PC-3 (cell line): ENCODE results near the gene MEX3A. TPM values are rescaled to one million over a fixed set of nuclear protein-coding genes. Genes with fewer than 3 reads are reported as not detected.

ENCODE experiments used
- ATAC-seq: fragments of 200-7000 bp; cut with Tn5 transposase; 2 replicates; pipeline ENCODE4 v1.9.1; 2020; ENCODE audit warnings: mild to moderate bottlenecking, moderate library complexity
- BruUV-seq: library from RNA; stranded (reverse); fragments of 400-500 nt; replicated peaks from 2 replicates; lab custom pipeline; 2021; lab: Mats Ljungman, UMichigan
- CTCF ChIA-PET: fragments of 300-600 bp; sonication (Branson Sonifier 250); formaldehyde crosslinking; loops from one replicate; lab custom pipeline; 2022; ENCODE audit warnings: antibody characterized with exemption; lab: Charles Lee
- POLR2A ChIA-PET: fragments of 300-600 bp; sonication (Branson Sonifier 250); formaldehyde crosslinking; loops from one replicate; lab custom pipeline; 2022; ENCODE audit warnings: antibody characterized with exemption; ENCODE audit not compliant: unreplicated experiment; lab: Charles Lee
- DNase-seq: peaks from one replicate; pipeline ENCODE4 v3.0.0-alpha.2; 2015
- H2AFZ ChIP-seq: fragments of 300-600 bp; sonication (generic); 2 replicates; pipeline ENCODE4 v1.6.0; 2016; ENCODE audit warnings: antibody characterized with exemption, low read length
- H3F3A ChIP-seq: fragments of 300-600 bp; sonication (generic); one replicate; pipeline ENCODE4 v1.6.0; 2017; ENCODE audit warnings: antibody characterized with exemption, low read length, control low read depth, mild to moderate bottlenecking; ENCODE audit not compliant: unreplicated experiment
- H3K27ac ChIP-seq: fragments of 300-600 bp; sonication (generic); 2 replicates; pipeline ENCODE4 v1.5.1; 2016; ENCODE audit warnings: mild to moderate bottlenecking, low read length
- H3K27me3 ChIP-seq: fragments of 300-600 bp; sonication (generic); 2 replicates; pipeline ENCODE4 v1.6.1; 2016; ENCODE audit warnings: low read length, mixed read lengths
- H3K36me3 ChIP-seq: fragments of 300-600 bp; sonication (generic); 2 replicates; pipeline ENCODE4 v1.6.1; 2016; ENCODE audit warnings: low read depth, mixed run types, low read length, mixed read lengths
- H3K4me1 ChIP-seq: fragments of 300-600 bp; sonication (generic); 2 replicates; pipeline ENCODE4 v1.5.1; 2016; ENCODE audit warnings: low read length; ENCODE audit not compliant: insufficient read depth
- H3K4me2 ChIP-seq: fragments of 300-600 bp; sonication (generic); 2 replicates; pipeline ENCODE4 v1.6.0; 2016; ENCODE audit warnings: low read length
- H3K4me3 ChIP-seq: fragments of 300-600 bp; sonication (generic); 2 replicates; pipeline ENCODE4 v1.5.1; 2016; ENCODE audit warnings: mild to moderate bottlenecking, low read length, mixed read lengths
- H3K79me2 ChIP-seq: fragments of 300-600 bp; sonication (generic); 2 replicates; pipeline ENCODE4 v1.6.1; 2017; ENCODE audit warnings: low read length, mixed read lengths
- H3K9ac ChIP-seq: fragments of 300-600 bp; sonication (generic); 2 replicates; pipeline ENCODE4 v1.6.0; 2016; ENCODE audit warnings: mild to moderate bottlenecking, low read length
- H3K9me2 ChIP-seq: fragments of 300-600 bp; sonication (generic); replicated peaks from 2 replicates; pipeline ENCODE4 v1.6.1; 2016; ENCODE audit warnings: mixed run types, low read length, mixed read lengths
- H3K9me3 ChIP-seq: fragments of 300-600 bp; sonication (generic); 2 replicates; pipeline ENCODE4 v1.6.1; 2016; ENCODE audit warnings: low read length, mixed read lengths
- H4K20me1 ChIP-seq: fragments of 300-600 bp; sonication (generic); 2 replicates; pipeline ENCODE4 v1.6.1; 2016; ENCODE audit warnings: low read length, mixed read lengths
- EZH2 ChIP-seq: fragments of 300-600 bp; sonication (generic); IDR thresholded peaks from one replicate; pipeline ENCODE4 v1.6.1; 2017; ENCODE audit warnings: antibody characterized with exemption, mild to moderate bottlenecking, low read length; ENCODE audit not compliant: unreplicated experiment
- EZH2phosphoT487 ChIP-seq: fragments of 300-600 bp; sonication (generic); IDR thresholded peaks from 2 replicates; pipeline ENCODE4 v1.6.1; 2018; ENCODE audit warnings: mild to moderate bottlenecking, antibody characterized with exemption, low read length, borderline replicate concordance
- intact Hi-C: fragments of 100-400 bp; cut with micrococcal nuclease; formaldehyde crosslinking; loops from 2 replicates; pipeline ENCODE4 v1.9.0; 2023
- total RNA-seq: library from RNA; depleted of rRNA; stranded (reverse); fragments of >200 nt; gene quantifications from 2 replicates; pipeline ENCODE4 v1.2.3, GENCODE V29; 2014
- TF ChIP-seq, protein P1 (sequence below): fragments of 300-600 bp; sonication (generic); conservative IDR thresholded peaks from 2 replicates; pipeline ENCODE4 v1.5.1; 2017; ENCODE audit warnings: antibody characterized with exemption, low read depth, mild to moderate bottlenecking, low read length

MEX3A gene
- total RNA-seq, 1 experiment from 2014 or later: 12.9 TPM

- intact Hi-C loops: loop anchor here (1.0 to 5.0 kb wide), 2 partner anchors 64 to 128 kb away; no protein-coding TSS in a partner anchor
- peaks cover 7% of the 10 kb centered on the region; the same call in 1 of the 2 replicates for H3K4me1 ChIP-seq
- H4K20me1 ChIP-seq: no peaks in the 10 kb centered on the region
- ChIA-PET CTCF (interaction anchor here (0.5 to 1.3 kb wide), 6 partner anchors 25 to 1329 kb away, joined by 3 to 14 read pairs (median 6); no protein-coding TSS in a partner anchor), POLR2A (no interaction called here)
- H3K79me2 ChIP-seq: peaks cover 5% of the 10 kb centered on the region
- no peak overlapping the region for H3K4me3 ChIP-seq
- H3K27me3 ChIP-seq: no peaks in the 10 kb centered on the region
- BruUV-seq: no TSS peak
- H3K9ac ChIP-seq: no peak overlapping the region
- H3K9me3 ChIP-seq: no peaks in the 10 kb centered on the region
- TF ChIP-seq, protein P1, sequence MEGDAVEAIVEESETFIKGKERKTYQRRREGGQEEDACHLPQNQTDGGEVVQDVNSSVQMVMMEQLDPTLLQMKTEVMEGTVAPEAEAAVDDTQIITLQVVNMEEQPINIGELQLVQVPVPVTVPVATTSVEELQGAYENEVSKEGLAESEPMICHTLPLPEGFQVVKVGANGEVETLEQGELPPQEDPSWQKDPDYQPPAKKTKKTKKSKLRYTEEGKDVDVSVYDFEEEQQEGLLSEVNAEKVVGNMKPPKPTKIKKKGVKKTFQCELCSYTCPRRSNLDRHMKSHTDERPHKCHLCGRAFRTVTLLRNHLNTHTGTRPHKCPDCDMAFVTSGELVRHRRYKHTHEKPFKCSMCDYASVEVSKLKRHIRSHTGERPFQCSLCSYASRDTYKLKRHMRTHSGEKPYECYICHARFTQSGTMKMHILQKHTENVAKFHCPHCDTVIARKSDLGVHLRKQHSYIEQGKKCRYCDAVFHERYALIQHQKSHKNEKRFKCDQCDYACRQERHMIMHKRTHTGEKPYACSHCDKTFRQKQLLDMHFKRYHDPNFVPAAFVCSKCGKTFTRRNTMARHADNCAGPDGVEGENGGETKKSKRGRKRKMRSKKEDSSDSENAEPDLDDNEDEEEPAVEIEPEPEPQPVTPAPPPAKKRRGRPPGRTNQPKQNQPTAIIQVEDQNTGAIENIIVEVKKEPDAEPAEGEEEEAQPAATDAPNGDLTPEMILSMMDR: no peak
- TF ChIP-seq EZH2phosphoT487 (no peak), EZH2 (no peak)
- DNase-seq (no peak), ATAC-seq (no peak)
- no peak overlapping the region for H3K4me2 ChIP-seq
- H3K9me2 ChIP-seq: no peaks in the 10 kb centered on the region
- no peaks in the 10 kb centered on the region for H3K36me3 ChIP-seq
- no peak overlapping the region for H3K27ac ChIP-seq
- H3F3A ChIP-seq: no peaks in the 10 kb centered on the region
- H2AFZ ChIP-seq: no peak overlapping the region
Measured at GRCh38 chr1:156065871-156066270, 16.4 kb downstream of the MEX3A start.

DNA sequence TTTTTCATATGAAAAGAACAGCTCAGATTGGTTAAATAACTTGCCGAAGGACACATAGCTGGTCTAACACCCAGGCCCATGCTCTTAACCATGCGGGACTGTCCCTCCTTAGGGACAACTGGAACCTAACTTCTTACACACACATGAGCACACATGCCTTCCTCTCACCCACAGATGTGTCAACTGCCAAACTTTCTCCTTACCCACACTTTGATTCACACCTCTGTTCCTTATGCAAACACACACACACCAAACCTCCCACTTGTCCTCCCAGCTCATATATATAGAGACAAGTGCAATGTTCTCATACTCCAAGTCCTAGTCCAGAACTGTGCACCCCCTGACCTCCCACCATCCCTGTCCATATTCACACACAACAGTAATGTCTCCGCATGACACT lies 17.1 kb downstream of the MEX3A start:
- Histone ChIP-seq H3K9ac (no peak overlapping the region), H3K4me3 (no peak overlapping the region), H3K27me3 (no peaks in the 10 kb centered on the region), H3K27ac (no peak overlapping the region), H4K20me1 (no peaks in the 10 kb centered on the region), H3K4me1 (peaks cover 10% of the 10 kb centered on the region; the same call in 1 of the 2 replicates), H3F3A (no peaks in the 10 kb centered on the region), H3K9me3 (no peaks in the 10 kb centered on the region), H3K36me3 (no peaks in the 10 kb centered on the region), H3K4me2 (no peak overlapping the region), H3K9me2 (no peaks in the 10 kb centered on the region), H2AFZ (no peak overlapping the region), H3K79me2 (peaks cover 5% of the 10 kb centered on the region)
- ChIA-PET POLR2A (no interaction called here), CTCF (interaction anchor here (0.5 kb wide), 1 partner anchor 1328 kb away, joined by 5 read pairs; no protein-coding TSS in a partner anchor)
- no TSS peak for BruUV-seq
- DNase-seq (no peak), ATAC-seq (no peak)
- intact Hi-C loops: loop anchor here (5.0 kb wide), 1 partner anchor 63 kb away; no protein-coding TSS in a partner anchor
- TF ChIP-seq EZH2phosphoT487: no peak
- no peak for TF ChIP-seq EZH2
- TF ChIP-seq, protein P1: no peak

DNA sequence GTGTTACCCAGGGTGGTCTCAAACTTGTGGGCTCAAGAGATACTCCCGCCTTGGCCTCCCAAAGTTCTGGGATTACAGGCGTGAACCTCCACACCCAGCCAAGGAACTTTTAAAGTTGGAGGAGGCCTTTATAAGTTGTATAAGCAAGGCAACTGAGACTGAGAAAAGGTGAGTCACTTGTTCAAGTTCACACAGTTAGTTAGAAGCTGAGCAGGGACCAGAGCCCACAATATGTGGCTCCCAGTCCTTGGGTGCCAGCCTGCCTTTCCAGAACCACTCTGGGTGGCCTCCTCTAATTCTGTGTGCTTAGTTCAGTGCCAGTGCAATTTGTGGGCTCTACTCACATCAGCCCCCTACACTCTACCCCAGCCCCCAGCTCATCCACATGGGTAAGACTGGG lies 17.6 kb downstream of the MEX3A start:
- intact Hi-C loops: loop anchor here (5.0 kb wide), 1 partner anchor 62 kb away; no protein-coding TSS in a partner anchor
- DNase-seq: no peak
- no peaks in the 10 kb centered on the region for H4K20me1 ChIP-seq
- ATAC-seq: no peak
- H3K9me2 ChIP-seq: no peaks in the 10 kb centered on the region
- BruUV-seq: no TSS peak
- no peak overlapping the region for H3K9ac ChIP-seq
- no peak overlapping the region for H3K4me2 ChIP-seq
- no peaks in the 10 kb centered on the region for H3F3A ChIP-seq
- POLR2A ChIA-PET: interaction anchor here (0.6 kb wide), 1 partner anchor 88 kb away, joined by 8 read pairs; no protein-coding TSS in a partner anchor
- peaks cover 10% of the 10 kb centered on the region; the same call in 1 of the 2 replicates for H3K4me1 ChIP-seq
- H2AFZ ChIP-seq: no peak overlapping the region
- no peaks in the 10 kb centered on the region for H3K36me3 ChIP-seq
- H3K27me3 ChIP-seq: no peaks in the 10 kb centered on the region
- no peak overlapping the region for H3K27ac ChIP-seq
- TF ChIP-seq, protein P1: no peak
- TF ChIP-seq EZH2phosphoT487 (no peak), EZH2 (no peak)
- H3K4me3 ChIP-seq: no peak overlapping the region
- CTCF ChIA-PET: interaction anchor here (0.7 kb wide), 1 partner anchor 31 kb away, joined by 3 read pairs; no protein-coding TSS in a partner anchor
- H3K9me3 ChIP-seq: no peaks in the 10 kb centered on the region
- H3K79me2 ChIP-seq: peaks cover 5% of the 10 kb centered on the region
